HG03025 (cell line): ENCODE results near the gene LRP1.

Experiments used
- ATAC-seq: cut with Tn5 transposase; IDR thresholded peaks from one replicate; pipeline ENCODE4 v1.9.1; 2021; ENCODE audit warnings: mild to moderate bottlenecking, moderate library complexity; ENCODE audit not compliant: unreplicated experiment, low FRiP score

The LRP1 gene

GRCh38 chr12:57218030-57218853 lies 90.0 kb downstream of the LRP1 start:
- no peak for ATAC-seq

GRCh38 chr12:57219205-57219992 lies 91.1 kb downstream of the LRP1 start:
- no peak for ATAC-seq

- ATAC-seq, result no peak
These were observed 91.9 kb downstream of the LRP1 start for GRCh38 chr12:57219993-57220754.

DNA sequence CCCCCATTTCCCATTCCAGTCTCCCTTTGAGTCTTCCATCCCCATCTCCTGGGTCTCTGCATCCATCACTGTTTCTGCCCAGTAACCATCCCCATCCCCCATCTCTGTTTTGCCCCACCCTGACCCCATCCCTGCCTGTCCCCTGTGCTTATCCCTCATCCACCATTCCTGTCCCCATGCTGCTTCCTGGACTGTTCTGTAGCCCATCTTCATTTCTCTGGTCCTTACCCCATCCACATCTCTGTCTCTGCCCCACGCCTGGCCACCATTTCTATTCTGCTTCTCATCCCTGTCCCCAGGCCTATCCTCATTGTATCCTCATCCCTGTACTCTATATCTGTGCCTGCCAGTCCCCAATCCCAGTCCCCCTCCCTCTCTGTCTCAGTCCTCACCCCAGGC lies 92.5 kb downstream of the LRP1 start:
- no peak for ATAC-seq

GRCh38 chr12:57221169-57221917 lies 93.1 kb downstream of the LRP1 start:
- no peak for ATAC-seq

GRCh38 chr12:57222286-57223190 lies 94.3 kb downstream of the LRP1 start:
- no peak for ATAC-seq

DNA sequence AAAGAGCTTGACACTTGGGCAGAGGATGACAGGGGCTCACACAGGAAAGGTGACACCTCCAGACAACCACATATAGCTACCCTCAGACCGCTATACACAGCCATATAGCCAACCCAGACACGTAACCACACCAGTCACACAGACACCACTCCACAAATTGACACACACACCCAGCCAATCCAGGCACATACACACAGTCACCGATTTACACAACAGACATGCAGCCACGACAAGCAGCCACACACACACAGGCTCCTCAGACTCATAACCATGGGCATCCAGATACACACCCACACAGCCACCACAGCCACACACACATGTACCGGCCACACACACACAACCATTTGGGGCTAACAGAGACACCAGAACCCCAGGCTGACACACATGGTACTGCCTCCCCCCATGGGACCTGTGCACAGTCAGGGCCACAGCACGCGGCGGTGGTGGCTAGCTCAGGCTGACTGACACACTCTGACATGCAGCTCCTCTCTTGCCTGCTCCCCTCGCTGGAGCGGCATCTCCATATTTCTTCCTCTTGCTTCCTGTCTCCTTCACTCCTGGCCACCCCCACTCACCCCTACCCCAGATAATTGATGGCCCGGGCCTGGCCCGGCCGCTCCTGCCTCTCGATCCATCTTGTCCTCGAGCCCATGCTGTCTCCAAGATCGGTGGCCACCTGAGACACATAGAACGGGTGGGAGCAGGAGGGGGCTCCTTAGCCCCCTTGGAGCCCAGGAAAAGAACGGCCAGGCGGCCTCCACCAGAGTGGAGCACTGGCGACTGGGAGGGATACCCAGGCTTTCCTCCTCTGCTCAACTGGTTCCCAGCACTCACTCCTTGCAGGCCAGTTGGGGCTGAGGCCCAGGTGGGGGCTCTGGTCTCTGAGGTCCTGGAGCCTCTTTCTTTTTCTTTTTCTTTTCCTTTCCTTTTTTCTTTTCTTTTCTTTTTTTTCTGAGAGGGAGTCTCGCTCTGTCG lies 95.2 kb downstream of the LRP1 start:
- ATAC-seq, result no peak

- ATAC-seq, result no peak
These were observed 96.1 kb downstream of the LRP1 start for GRCh38 chr12:57224278-57224972.

DNA sequence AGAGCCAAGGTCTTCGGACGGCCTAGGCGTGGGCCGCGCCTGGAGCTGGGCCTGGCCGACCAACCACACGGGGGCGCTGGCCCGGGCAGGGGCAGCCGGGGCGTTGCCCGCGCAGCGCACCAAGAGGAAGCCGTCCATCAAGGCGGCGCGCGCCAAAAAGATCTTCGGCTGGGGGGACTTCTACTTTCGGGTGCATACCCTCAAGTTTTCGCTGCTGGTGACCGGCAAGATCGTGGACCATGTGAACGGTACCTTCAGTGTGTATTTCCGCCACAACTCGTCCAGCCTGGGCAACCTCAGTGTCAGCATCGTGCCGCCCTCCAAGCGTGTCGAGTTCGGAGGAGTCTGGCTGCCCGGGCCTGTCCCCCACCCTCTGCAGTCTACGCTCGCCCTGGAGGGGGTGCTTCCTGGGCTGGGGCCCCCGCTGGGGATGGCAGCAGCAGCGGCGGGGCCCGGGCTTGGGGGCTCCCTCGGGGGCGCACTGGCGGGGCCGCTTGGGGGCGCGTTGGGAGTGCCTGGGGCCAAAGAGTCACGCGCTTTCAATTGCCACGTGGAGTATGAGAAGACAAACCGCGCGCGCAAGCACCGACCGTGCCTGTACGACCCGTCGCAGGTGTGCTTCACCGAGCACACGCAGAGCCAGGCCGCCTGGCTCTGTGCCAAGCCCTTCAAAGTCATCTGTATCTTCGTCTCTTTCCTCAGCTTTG lies 96.8 kb downstream of the LRP1 start:
- no peak for ATAC-seq

- ATAC-seq, result no peak
These were observed 97.5 kb downstream of the LRP1 start for GRCh38 chr12:57225680-57226210.

GRCh38 chr12:57226588-57227314 lies 98.5 kb downstream of the LRP1 start:
- no peak for ATAC-seq

DNA sequence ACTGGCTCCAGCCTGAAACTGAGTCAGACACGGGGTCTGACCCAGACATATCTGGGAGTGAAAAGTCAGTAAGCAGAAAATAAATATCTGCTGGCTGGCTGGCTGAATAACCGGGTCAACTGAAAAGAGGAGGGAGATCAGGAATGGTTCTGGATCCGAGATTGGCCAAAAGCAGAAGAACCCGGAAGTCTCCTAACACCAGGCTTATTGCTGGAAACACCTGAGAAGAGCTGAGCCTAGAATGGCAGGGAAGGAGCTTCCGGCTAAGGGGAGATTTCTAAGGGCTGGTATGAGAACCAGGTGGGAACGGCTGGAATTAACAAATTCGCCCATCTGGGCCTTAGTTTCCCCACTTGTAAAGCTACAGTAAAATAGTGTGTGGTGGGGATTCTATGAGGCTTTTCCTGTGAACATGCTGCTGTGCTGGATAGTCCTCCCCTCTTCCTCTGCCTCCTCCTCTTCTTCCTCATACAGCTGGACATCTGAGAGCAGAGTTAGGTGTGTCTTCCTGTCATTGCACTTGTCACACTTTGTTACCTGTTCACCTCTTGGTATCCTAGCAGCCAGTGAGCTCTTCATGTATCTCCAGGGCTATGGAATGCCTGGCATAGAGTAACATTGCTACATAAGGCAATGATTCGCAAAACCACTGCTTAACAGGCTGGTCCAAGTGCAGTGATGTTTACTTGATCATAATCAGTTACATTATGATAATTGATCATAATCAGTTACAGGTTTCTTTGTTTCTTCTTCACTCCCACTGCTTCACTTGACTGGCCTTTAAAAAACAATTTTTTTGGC lies 99.2 kb downstream of the LRP1 start:
- ATAC-seq, result no peak

DNA sequence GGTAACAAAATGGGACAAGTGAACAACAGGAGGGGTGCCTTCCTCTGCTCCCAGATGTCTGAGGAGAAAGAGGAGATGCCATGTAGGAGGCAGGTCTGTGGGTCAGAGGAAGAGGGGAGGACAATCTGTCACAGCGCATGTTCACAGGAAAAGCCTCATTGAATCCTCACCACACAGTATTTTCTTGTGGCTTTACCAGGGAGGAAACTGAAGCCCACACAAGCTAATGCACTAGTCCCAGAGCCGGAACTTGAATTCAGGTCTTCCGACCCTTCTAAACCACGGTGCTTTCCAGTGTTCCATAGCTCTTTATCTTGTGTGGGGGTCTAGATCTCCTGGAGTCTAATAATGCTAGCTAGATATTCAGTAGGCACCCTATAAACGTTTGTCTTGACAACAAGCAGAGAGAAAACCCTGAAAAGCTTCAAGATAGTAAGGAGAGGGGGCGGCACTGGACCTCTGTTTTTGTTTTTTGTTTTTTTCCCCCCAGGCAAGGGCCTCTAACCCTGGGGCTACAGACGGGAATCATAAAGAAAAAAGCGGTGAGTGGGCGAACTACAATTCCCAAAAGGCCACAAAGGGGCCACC lies 100.9 kb downstream of the LRP1 start:
- ATAC-seq, result no peak

- ATAC-seq, result peak; percentile 57
These were observed 101.5 kb downstream of the LRP1 start, which contains the start of gene SHMT2 for GRCh38 chr12:57229634-57230380. Gene SHMT2 (plus strand): TSS chr12:57229711. CDS start chr12:57229779, 68 bp downstream.
